OCI-LY1 (cell line): Measurements from ENCODE around the gene PTPRT.

Experiments used
- H2AFZ ChIP-seq: fragments of 200-600 bp; sonication (generic), shearing (Covaris generic); 2 replicates; pipeline ENCODE4 v1.6.0; 2014; ENCODE audit warnings: antibody characterized with exemption, mild to moderate bottlenecking, low read length
- H3F3A ChIP-seq: fragments of 200-600 bp; sonication (generic), shearing (Covaris generic); 2 replicates; pipeline ENCODE4 v1.6.0; 2014; ENCODE audit warnings: mild to moderate bottlenecking, antibody characterized with exemption, low read length, moderate library complexity; ENCODE audit not compliant: insufficient read depth
- H3K27ac ChIP-seq: fragments of 200-600 bp; sonication (generic); 2 replicates; pipeline ENCODE4 v1.5.1; 2014; ENCODE audit warnings: low read length, mixed run types, mild to moderate bottlenecking, low read depth; ENCODE audit not compliant: poor library complexity, severe bottlenecking
- H3K27me3 ChIP-seq: fragments of 200-600 bp; sonication (generic); 2 replicates; pipeline ENCODE4 v1.6.0; 2014; ENCODE audit warnings: antibody characterized with exemption, mild to moderate bottlenecking, low read length, moderate library complexity; ENCODE audit not compliant: insufficient read depth
- H3K36me3 ChIP-seq: fragments of 200-600 bp; sonication (generic); 2 replicates; pipeline ENCODE4 v1.6.1; 2014; ENCODE audit warnings: mild to moderate bottlenecking, antibody characterized with exemption, low read length, moderate library complexity, mixed read lengths; ENCODE audit not compliant: insufficient read depth
- H3K4me1 ChIP-seq: fragments of 200-600 bp; sonication (generic); 2 replicates; pipeline ENCODE4 v1.5.1; 2014; ENCODE audit warnings: mild to moderate bottlenecking, low read length, moderate library complexity; ENCODE audit not compliant: insufficient read depth, severe bottlenecking
- H3K4me2 ChIP-seq: fragments of 200-600 bp; sonication (generic), shearing (Covaris generic); 2 replicates; pipeline ENCODE4 v1.6.1; 2014; ENCODE audit warnings: low read length
- H3K4me3 ChIP-seq: fragments of 200-600 bp; sonication (generic); 2 replicates; pipeline ENCODE4 v1.5.1; 2014; ENCODE audit warnings: low read length, low read depth, mild to moderate bottlenecking, mixed read lengths; ENCODE audit not compliant: poor library complexity, severe bottlenecking
- H3K79me2 ChIP-seq: fragments of 200-600 bp; shearing (Covaris generic); 2 replicates; pipeline ENCODE4 v1.6.1; 2016; ENCODE audit warnings: mixed run types, low read length, mixed read lengths; ENCODE audit not compliant: insufficient read depth
- H3K9ac ChIP-seq: fragments of 200-600 bp; sonication (generic), shearing (Covaris generic); 2 replicates; pipeline ENCODE4 v1.6.1; 2014; ENCODE audit warnings: mild to moderate bottlenecking, low read length, mixed read lengths
- H3K9me2 ChIP-seq: fragments of 200-600 bp; sonication (generic), shearing (Covaris generic); 2 replicates; pipeline ENCODE4 v1.6.1; 2014; ENCODE audit warnings: low read depth, mild to moderate bottlenecking, low read length, mixed read lengths
- H3K9me3 ChIP-seq: fragments of 200-600 bp; shearing (Covaris generic); 2 replicates; pipeline ENCODE4 v1.6.1; 2014; ENCODE audit warnings: low read length, mixed read lengths
- H4K20me1 ChIP-seq: fragments of 200-600 bp; sonication (generic), shearing (Covaris generic); 2 replicates; pipeline ENCODE4 v1.6.0; 2016; ENCODE audit warnings: mild to moderate bottlenecking, low read length; ENCODE audit not compliant: insufficient read depth
- EZH2 ChIP-seq: fragments of 200-600 bp; sonication (generic), shearing (Covaris generic); IDR thresholded peaks from 2 replicates; pipeline ENCODE4 v1.8.0; 2017; ENCODE audit warnings: borderline replicate concordance, mixed run types, mild to moderate bottlenecking, antibody characterized with exemption, low read length, moderate library complexity, mixed read lengths
- TF ChIP-seq, protein P1 (sequence below): fragments of 200-600 bp; sonication (generic), shearing (Covaris generic); IDR thresholded peaks from 2 replicates; pipeline ENCODE4 v1.5.1; 2017; ENCODE audit warnings: mild to moderate bottlenecking, antibody characterized with exemption, low read length, moderate library complexity, mixed read lengths

PTPRT gene

DNA sequence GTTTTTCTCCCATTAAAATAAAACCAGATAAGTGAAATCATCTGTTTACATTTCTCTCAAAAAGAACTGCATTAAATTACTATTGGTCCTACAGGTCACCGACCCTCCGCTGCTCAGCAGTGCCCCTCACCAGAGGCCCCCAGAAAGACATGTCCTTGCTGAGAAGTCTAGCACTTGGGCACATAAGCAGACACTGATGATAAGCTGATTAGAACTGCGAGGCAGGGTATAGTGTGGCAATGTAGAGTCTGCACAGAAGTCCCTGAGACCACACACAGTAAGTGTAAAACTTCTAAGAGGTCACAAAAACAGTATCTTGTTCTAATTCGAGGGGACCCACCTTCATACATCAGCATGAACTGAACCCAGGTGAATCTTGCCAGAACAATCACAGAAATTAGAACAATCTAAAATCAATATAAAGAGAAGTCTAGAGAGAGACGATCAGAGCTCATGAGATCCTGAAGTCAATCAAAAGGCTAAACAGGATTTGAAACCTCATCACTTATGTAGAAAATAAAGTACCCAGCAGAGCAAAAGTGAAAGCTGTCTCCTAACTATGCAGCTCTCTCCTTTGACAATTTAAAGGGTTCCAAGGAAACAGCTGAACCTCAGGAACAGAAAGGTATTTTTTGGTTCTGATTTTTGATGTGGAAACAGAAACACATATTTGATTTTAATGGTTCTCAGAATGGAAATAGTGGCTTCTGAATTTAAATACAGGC lies 182.9 kb downstream of the PTPRT start:
- no peaks in the 10 kb centered on the region for H3K4me1 ChIP-seq

DNA sequence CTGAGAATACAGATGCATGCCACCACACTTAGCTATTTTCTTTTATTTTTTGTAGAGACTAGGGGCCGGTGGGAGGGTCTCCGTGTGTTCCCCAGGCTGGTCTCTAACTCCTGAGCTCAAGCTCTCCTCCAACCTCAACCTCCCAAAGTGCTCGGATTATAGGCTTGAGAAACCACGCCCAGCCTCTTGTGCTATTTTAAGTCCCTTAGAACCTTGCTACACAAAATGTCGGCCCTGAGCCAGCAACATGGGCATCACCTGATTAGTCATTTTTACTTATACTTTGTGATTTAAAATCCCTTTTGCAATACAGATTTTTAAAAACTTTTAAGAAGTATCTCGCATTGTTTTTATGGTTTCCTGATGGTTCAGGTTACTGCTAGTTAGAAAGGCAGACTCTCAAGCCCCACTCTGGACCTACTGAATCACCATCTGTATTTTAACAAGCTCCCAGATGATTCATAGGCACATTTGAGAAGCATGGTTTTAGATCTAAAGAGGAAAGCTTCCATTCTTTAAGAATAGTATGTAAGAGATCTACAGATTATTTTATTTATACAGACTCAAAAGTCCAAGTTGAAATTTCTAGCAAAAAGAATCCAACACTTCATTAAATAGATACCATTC lies 186.3 kb downstream of the PTPRT start:
- Histone ChIP-seq H3K4me1 (no peaks in the 10 kb centered on the region), H3K9ac (no peak overlapping the region), H3F3A (no peaks in the 10 kb centered on the region), H2AFZ (no peak overlapping the region), H3K27ac (no peak overlapping the region), H3K79me2 (no peaks in the 10 kb centered on the region), H4K20me1 (no peaks in the 10 kb centered on the region), H3K9me2 (no peaks in the 10 kb centered on the region), H3K4me2 (no peak overlapping the region), H3K36me3 (no peaks in the 10 kb centered on the region), H3K9me3 (no peaks in the 10 kb centered on the region), H3K27me3 (no peaks in the 10 kb centered on the region), H3K4me3 (no peak overlapping the region)
- TF ChIP-seq, protein P1, sequence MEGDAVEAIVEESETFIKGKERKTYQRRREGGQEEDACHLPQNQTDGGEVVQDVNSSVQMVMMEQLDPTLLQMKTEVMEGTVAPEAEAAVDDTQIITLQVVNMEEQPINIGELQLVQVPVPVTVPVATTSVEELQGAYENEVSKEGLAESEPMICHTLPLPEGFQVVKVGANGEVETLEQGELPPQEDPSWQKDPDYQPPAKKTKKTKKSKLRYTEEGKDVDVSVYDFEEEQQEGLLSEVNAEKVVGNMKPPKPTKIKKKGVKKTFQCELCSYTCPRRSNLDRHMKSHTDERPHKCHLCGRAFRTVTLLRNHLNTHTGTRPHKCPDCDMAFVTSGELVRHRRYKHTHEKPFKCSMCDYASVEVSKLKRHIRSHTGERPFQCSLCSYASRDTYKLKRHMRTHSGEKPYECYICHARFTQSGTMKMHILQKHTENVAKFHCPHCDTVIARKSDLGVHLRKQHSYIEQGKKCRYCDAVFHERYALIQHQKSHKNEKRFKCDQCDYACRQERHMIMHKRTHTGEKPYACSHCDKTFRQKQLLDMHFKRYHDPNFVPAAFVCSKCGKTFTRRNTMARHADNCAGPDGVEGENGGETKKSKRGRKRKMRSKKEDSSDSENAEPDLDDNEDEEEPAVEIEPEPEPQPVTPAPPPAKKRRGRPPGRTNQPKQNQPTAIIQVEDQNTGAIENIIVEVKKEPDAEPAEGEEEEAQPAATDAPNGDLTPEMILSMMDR: no peak
- TF ChIP-seq EZH2: no peak

More for the DNA sequence above, 182.9 kb downstream of the PTPRT start:
- Histone ChIP-seq H2AFZ (no peak overlapping the region), H3K4me2 (no peak overlapping the region), H3K9ac (no peak overlapping the region), H3K9me3 (no peaks in the 10 kb centered on the region), H3K27me3 (no peaks in the 10 kb centered on the region), H3K27ac (no peak overlapping the region), H3K9me2 (no peaks in the 10 kb centered on the region), H3K79me2 (no peaks in the 10 kb centered on the region), H3F3A (no peaks in the 10 kb centered on the region), H3K36me3 (no peaks in the 10 kb centered on the region), H4K20me1 (no peaks in the 10 kb centered on the region), H3K4me3 (no peak overlapping the region)
- TF ChIP-seq EZH2: no peak
- TF ChIP-seq, protein P1: no peak

DNA sequence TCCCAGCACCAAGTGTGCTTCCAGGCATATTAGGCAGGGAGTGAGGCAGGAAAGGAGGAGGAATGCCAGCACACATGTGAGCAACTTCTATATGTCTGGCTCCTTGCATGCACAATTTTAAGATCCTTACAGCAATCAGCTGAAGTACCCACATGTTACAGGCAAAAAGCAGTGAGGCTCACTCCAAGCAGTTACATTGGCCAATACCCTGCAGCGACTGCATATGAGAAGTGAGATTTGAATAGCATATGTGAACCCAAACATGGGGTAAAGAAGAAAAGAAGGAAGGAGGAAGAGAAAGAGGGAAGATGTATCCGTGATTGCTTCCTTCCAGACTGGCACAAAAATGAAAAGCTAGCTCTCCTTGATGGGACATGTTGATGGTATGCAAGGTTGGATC lies 193.6 kb downstream of the PTPRT start:
- no peaks in the 10 kb centered on the region for H3K36me3 ChIP-seq
- no peak overlapping the region for H3K9ac ChIP-seq
- H4K20me1 ChIP-seq: no peaks in the 10 kb centered on the region
- no peak overlapping the region for H2AFZ ChIP-seq
- no peaks in the 10 kb centered on the region for H3K79me2 ChIP-seq
- no peaks in the 10 kb centered on the region for H3K9me2 ChIP-seq
- H3K4me3 ChIP-seq: no peak overlapping the region
- no peak overlapping the region for H3K4me2 ChIP-seq
- no peaks in the 10 kb centered on the region for H3K4me1 ChIP-seq
- no peaks in the 10 kb centered on the region for H3K27me3 ChIP-seq
- TF ChIP-seq EZH2: no peak
- TF ChIP-seq, protein P1: no peak
- H3F3A ChIP-seq: no peaks in the 10 kb centered on the region
- no peaks in the 10 kb centered on the region for H3K9me3 ChIP-seq
- H3K27ac ChIP-seq: no peak overlapping the region
